RCC 7860 (cell line): Measurements from ENCODE around the gene GAK.
"Not testable (repeated sequence)": the region's sequence is repeated elsewhere in the genome, so short reads cannot be mapped to it uniquely, and the experiment has no call there.

Experiments used
- DNase-seq: peaks from one replicate; pipeline ENCODE4 v3.0.0-alpha.2; 2015; ENCODE audit warnings: low spot score
- FAIRE-seq: peaks from 2 replicates; lab custom pipeline; 2012; peaks lifted over from hg19 to GRCh38; lab: Jason Lieb, UNC

GAK gene

DNA sequence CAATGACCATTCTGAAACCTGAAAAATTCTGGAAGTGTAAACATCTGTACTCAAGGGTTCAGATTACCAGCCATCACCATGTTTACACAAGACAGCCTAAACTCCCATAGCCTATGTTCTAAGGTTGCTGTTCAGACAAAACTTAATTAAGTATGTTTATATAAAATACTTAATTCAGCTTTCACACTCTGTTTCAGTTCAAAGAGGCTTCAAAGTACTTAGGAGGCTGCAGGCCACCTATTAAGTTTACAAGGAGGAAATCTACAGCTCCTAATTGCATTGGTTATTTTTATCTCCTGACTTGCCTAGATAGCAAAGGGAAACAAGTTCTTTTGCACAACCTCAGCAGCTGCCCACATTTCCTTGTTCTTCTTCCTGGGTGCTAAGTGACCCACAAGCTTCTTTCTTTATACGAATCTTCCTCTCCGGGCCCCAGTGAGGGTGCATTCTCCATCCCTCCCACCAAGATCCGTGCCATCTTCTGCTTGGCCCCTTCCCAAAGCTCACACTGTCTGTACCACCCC is 2.0 kb downstream of the GAK start:
- DNase-seq (no peak), FAIRE-seq (no peak)

DNA sequence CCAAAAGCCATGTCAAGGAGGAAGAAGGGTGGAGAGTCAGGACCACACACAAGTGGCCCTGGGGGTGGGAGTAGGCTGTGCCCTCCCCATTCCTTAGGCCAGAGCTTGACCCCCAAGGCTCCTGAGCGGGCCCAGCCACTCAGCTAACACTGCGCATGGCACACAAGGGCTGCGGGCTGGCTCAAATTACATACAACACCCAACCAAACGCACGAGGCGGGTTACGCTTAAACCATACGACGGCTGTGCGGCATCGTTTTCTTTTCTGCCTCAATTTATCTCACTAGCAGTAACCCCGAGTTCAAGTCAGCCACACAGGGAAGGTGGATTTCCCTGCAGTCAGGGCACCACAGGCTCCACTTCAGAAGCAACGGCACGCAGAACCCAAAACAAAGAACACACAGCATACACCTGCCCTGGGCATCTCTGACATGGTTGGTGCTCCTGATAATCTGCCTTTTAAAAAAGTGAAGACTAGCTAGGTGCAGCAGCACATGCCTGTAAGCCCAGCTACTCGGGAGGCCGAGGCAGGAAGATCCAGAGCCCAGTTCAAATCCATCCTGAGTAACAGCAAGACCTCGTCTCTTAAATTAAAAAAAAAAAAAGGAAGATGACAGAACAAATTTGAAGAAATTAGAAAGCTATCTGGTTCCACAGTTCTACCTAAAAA is 2.9 kb downstream of the GAK start:
- no peak for DNase-seq
- FAIRE-seq, result no peak

DNA sequence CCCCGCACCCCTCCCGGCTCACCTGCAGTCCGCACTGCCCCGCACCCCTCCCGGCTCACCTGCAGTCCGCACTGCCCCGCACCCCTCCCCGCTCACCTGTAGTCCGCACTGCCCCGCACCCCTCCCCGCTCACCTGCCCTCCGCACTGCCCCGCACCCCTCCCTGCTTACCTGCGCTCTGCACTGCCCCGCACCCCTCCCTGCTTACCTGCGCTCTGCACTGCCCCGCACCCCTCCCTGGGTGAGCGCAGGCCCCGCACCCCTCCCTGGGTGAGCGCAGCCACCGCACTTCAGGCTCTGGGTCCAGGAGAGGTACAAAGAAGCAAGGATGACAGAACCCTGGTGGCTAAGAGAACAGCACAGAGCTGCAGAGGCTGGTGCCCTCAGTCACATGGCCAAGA is 4.5 kb downstream of the GAK start:
- not testable (repeated sequence) for DNase-seq, FAIRE-seq

DNA sequence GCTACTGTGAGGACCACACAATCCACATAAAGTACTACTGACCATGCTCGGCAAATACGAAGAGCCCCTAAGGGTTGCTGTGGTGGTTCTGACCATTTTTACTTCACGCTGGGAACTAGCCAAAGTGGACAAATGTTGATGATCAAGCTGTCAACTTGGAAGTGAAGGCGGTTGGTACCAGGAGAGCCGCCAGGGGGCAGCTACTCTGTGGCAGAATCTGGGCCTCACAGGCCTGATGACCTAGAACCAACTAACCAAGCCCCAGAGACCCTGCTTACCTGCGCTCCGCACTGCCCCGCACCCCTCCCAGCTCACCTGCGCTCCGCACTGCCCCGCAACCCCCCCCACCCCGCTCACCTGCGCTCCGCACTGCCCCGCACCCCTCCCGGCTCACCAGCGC is 5.6 kb downstream of the GAK start:
- DNase-seq (no peak), FAIRE-seq (no peak)

DNA sequence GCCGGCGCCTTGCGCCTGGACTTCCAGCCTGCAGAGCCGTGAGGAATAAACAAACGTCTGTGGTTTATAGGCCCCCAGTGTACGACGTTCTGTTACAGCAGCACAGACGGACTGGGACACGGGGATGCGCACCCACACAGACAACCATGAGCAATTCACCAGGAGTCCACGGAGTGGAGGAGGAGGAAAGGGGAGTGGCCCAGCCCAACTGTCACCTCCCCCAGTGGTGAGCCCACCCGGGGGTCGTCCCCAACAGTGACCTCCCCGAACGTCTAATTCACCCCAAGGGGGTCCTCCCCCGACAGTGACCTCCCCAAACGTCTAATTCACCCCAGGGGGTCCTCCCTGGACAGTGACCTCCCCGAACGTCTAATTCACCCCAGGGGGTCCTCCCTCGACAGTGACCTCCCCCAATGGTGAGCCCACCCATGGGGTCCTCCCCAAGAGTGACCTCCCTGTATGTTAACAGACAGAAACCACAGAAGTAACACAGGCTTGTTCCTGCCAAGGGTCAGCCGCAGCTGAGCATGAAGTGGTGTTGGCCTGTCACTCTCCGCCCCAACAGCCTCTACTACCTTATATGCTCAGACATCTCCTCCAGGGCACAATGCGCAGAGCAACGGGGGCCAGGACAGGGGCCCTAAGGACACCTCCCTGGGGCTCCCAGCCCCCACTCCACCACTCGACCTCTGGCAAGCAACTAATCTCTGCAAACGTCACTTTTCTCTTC is 6.2 kb downstream of the GAK start:
- FAIRE-seq (no peak), DNase-seq (no peak)

DNA sequence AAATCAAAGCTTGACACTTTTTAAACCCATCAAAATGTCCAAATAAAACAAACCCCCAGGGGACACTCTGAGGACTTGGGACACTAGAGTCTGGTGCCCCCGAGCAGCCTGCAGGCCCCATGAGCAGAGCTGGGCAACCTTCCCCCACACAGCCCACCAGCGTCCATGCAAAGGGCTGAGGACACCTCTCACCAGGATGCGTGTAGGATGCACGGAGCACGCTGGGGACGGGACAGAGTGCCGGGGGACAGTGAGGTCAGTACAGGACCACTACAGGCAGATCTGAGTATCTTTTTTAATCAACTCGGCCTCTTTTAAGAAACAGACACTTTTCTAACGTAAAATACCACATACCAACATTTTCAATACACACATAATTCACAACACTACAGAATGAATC is 6.9 kb downstream of the GAK start:
- FAIRE-seq, result no peak
- DNase-seq, result no peak

DNA sequence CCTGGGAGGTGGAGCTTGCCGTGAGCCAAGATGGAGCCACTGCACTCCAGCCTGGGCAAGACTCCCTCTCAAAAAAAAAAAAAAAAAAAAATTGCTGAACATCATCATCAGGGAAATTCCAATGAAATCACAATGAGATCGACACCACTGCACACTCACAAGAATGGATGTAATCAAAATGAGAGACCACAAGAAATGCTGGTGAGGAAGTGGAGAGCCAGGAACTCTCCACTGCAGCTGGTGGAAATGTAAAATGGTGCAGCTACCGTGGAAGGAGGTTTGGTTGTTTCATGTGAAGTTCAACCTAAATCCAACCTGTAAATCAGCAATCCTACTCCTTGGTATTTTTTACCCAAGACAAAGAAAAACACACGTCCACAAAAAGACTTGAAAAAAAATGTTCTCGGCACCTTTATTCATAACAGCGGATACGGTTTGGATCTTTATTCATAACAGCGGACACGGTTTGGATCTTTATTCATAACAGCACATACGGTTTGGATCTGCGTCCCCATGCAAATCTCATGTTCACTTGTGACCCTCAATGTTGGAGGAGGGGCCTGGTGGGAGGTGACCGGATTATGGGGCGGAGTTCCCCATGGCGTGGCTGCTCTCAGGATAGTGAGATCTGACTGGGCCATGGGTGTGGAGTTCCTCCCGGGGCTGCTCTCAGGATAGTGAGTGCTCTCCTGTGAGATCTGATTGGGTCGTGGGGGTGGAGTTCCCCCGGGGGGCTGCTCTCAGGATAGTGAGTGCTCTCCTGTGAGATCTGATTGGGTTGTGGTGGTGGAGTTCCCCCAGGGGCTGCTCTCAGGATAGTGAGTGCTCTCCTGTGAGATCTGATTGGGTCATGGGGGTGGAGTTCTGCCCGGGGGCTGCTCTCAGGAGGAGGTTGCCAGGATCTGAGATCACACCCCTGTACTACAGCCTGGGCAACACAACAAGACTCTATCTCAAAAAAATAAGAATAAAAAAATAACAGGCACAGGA is 7.7 kb downstream of the GAK start:
- peak; percentile 60 for DNase-seq

DNA sequence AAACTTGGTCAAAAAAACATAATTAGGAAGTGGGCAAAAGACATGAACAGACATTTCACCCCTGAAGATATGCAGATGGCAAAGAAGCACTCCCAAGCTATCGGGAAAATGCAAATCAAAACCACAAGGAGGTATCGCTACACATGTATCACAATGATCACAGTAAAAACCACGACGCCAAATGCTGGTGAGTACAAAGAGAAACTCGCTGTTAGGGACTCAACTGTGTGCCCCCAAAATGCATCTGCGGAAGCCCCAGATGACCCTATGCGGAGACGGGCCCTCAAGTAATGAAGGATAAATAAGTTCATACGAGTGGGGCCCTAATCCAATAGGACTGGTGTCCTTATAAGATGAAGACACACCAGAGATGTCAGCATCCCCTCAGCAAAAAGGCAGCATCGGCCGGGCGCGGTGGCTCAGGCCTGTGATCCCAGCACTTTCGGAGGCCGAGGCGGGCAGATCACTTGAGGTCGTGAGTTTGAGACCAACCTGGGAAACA is 10.2 kb downstream of the GAK start:
- no peak for DNase-seq
- no peak for FAIRE-seq

More for the DNA sequence above, 7.7 kb downstream of the GAK start:
- no peak for FAIRE-seq

DNA sequence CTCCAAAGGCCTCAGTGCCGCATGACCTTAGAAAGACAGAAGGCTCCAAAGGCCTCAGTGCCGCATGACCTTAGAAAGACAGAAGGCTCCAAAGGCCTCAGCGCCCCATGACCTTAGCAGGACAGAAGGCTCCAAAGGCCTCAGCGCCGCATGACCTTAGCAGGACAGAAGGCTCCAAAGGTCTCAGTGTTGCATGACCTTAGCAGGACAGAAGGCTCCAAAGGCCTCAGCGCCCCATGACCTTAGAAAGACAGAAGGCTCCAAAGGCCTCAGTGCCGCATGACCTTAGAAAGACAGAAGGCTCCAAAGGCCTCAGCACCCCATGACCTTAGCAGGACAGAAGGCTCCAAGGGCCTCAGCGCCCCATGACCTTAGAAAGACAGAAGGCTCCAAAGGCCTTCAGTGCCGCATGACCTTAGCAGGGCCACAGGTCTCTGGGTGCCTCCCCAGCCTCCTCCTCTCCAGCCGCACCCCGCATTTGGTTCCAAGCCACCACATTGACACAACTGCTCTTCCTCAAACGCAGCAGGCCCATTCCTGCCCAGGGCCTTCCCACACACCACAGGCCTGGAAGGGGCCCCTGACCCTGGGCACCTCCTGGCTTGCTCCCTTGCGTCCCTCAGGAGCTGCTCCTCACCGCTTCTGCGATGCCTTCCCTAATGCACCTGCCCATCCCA is 13.0 kb downstream of the GAK start:
- DNase-seq, FAIRE-seq: not testable (repeated sequence)

DNA sequence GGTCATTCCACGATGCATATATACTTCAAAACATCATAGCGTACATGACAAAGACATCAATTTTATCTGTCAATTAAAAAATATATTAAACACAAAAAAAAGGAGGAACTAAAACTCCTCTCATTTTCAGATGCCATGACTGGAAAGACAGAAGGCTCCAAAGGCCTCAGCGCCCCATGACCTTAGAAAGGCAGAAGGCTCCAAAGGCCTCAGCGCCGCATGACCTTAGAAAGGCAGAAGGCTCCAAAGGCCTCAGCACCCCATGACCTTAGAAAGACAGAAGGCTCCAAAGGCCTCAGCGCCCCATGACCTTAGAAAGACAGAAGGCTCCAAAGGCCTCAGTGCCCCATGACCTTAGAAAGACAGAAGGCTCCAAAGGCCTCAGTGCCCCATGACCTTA is 13.5 kb downstream of the GAK start:
- FAIRE-seq, DNase-seq: not testable (repeated sequence)

DNA sequence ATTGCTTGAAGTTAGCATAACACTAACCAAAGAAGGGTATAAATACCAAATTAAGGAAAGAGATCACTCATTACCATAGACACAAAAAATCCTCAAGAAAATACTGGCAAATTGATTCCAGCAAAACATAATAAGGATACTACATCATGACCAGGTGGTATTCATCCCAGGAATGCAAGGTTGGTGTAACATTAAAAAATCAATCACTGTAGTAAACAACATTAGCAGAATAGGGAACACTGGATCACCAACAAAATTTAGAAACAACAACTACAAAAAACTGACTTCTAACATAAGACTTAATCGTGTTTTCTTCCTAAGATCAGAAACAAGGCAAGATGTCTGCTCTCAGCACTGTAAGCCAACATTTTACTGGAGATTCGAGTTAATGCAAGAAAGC is 14.1 kb downstream of the GAK start:
- no peak for DNase-seq
- no peak for FAIRE-seq

DNA sequence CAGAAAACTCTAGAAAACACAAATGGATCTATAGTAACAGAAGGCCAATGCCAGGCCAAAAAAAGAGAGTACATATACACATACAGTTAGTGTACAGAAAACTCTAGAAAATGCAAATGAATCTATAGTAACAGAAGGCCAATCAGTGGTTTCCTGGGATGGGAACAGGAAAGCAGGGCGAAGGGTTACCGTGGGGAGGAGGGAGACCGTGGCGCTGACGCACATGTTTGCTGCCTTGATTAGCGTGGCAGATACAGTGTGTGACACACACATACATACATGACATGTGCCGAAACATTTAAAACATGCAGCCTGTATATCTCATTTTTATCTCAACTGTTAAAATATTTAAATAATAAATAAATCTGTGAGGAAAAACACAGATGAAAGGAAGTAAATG is 14.7 kb downstream of the GAK start:
- DNase-seq, result no peak
- no peak for FAIRE-seq

DNA sequence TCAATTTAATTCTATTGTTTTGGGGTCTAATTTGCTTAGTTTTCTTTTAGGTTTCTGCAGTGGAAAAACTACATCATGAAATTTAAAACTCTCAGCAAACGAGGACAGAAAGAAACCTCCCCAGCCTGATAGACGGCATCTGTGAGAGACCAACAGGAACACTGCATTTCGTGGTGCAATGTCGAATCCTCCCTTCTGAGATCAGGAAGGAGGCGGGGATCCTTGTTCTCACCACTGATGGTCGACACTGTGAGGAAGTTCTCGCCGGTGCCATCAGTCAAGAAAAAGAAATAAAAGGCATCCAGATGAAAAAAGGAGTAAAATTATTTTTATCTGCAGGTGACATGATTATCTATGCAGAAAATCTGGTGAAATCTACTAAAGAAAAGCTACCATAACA is 16.5 kb downstream of the GAK start:
- no peak for DNase-seq
- no peak for FAIRE-seq

DNA sequence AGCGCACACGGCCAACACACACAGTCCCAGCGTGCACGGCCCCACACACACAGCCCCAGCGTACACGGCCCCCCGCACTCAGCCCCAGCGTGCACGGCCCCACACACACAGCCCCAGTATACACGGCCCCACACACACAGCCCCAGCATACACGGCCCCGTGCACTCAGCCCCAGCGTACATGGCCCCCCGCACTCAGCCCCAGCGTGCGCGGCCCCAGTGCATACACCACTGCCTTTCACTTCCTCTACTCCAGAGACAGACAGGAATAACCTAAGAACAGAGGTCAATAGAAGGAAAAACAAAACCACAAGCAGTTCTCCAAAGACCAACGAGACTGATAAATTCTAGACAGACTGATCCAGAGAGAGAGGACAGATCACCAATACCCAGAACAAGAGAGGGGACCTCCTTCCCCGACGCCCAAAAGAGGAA is 17.1 kb downstream of the GAK start:
- DNase-seq (no peak), FAIRE-seq (no peak)

DNA sequence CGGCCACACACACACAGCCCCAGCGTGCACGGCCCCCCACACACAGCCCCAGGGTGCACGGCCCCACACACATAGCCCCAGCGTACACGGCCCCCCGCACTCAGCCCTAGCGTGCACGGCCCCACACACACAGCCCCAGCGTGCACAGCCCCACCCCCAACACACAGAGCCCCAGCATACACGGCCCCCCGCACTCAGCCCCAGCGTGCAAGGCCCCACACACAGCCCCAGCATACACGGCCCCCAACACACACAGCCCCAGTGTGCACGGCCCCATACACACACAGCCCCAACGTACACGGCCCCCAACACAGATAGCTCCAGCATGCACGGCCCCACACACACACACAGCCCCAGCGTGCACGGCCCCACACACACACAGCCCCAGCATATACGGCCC is 17.6 kb downstream of the GAK start:
- FAIRE-seq, result no peak
- no peak for DNase-seq

DNA sequence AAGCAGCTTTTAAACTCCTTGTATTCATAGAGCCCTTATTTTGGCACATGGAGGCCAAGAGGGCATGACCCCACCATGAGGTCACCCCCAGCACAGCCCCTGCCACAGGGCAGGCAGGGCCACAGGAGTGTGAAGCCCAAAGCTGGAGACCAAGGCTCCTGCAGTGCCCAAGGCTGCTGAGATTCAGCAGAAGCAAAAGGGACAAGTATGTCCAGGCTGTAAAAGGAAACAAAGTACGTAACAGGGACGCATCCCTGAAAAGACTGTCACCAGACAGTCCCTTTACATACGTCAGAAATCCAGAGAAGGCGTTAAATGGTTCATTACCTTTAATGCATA is 18.9 kb downstream of the GAK start:
- FAIRE-seq, result no peak
- DNase-seq, result no peak

DNA sequence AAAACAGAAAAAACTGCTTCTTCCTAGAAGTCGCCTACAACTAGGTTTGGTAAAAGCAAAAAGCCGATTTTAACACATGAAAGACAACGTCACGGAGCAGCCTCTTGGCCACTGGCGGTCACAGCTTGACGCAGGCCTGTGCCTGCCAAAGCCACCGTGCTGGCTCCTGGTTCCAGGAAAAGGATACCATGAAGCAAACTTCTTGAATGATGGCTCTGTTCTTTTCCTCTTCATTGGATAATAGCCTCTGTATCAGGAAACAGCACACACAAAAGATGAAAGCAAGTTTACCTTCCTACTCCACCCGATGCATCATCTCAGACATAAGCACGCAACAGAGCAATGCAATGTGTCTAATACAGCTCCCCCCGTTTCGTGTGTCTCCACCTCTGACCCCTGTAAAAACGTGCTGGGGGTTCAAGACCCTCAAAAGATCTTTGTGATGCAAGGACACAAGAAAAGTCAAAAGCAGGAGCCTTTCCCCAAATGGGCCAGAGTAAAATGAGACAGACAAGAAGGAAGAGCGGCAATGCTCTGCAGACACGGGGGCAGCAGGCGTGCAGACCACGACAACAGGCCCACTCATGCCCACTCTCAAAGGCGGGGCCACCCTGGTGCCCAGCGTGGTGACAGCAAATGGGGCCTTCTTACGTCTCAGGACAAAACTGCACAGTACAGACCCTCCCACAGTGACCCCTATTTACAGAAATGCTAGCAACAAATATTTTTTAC is 19.4 kb downstream of the GAK start:
- no peak for FAIRE-seq
- no peak for DNase-seq

DNA sequence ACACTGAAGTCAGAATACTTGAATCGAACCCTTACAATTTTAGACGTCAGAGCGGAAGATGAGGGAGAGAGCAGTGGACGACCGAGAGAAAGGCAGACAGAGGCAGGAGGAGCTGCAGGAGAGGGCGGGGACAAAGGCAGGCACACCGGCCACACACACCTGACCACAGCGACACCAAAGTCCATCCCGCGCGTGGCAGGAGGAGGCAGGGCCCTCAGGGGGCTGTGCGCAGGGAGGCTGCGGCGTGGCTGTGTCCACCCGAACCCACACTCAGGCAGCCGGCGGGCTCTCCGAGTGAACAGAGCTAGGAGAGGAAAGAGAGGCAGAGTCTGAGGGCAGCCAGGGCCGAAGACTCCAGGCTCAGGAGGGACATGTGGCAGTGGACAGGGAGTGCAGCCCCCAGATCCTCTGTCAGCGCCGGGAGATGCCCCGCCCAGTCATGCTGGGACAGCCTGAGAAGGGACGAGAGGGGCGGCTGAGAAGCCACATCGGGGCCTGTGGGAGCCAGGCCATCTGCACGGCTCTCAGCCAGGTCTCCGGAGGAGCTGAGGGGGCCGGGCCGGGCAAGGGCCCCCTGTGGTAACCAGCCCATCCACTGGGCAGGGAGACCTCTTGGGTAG is 20.1 kb downstream of the GAK start:
- no peak for FAIRE-seq
- no peak for DNase-seq

DNA sequence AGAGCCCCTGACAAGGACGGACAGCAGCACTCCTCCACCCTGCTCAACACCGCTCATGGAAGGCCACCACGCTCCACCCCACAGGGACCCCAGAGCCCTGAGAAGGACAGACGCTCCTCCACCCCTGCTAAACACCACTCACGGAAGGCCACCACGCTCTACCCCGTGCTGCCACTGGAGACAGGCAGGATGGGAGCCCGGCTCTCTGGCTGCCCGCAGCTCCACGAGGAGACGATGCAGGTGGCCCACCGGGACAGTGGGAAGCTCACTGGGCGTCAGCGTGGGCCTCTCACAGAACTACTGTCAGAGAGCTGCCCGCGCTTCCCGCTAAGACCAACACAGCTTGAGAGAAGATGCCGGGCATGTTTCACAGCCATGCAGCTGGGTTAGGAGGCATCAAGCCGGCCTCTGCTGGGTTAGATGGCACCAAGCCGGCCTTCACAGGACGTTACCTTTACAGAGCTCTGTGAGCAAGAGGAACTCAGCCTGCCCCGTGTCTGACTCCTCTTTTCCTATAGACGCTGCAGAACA is 20.8 kb downstream of the GAK start:
- FAIRE-seq, result no peak
- no peak for DNase-seq
